Nucleus accumbens (tissue), 56 donors: Measurements from ENCODE around the gene SPTBN2.

Experiments
- DNase-seq, 56 donors: peaks; one replicate each; lab custom pipeline; 2025; lab: John Stamatoyannopoulos, UW

The SPTBN2 gene

GRCh38 chr11:66728693-66729385 is at the start of gene SPTBN2:
Gene SPTBN2, minus strand, starts transcription at chr11:66729216. Its CDS starts 7,976 bp downstream, at chr11:66721240.
- DNase-seq, result peak in 34 of 56 donors; percentile 16 to 81 (median 50)

- DNase-seq, result no peak
These were observed 39.8 kb upstream of the SPTBN2 start for GRCh38 chr11:66768818-66769217.

GRCh38 chr11:66768088-66768521 is 39.1 kb upstream of the SPTBN2 start:
- no peak for DNase-seq

- DNase-seq, result no peak
These were observed 38.6 kb upstream of the SPTBN2 start for GRCh38 chr11:66767666-66768065.

GRCh38 chr11:66766681-66767080 is 37.7 kb upstream of the SPTBN2 start:
- no peak for DNase-seq

GRCh38 chr11:66762088-66762487 is 33.1 kb upstream of the SPTBN2 start:
- DNase-seq, result no peak

- DNase-seq, result no peak
These were observed 23.1 kb upstream of the SPTBN2 start for GRCh38 chr11:66752148-66752547.

- DNase-seq, result no peak
These were observed 20.1 kb upstream of the SPTBN2 start for GRCh38 chr11:66749091-66749490.

GRCh38 chr11:66747480-66747879 is 18.5 kb upstream of the SPTBN2 start:
- DNase-seq, result no peak

- DNase-seq, result peak in 7 of 56 donors; percentile 12 to 49 (median 20)
These were observed 16.6 kb upstream of the SPTBN2 start for GRCh38 chr11:66745356-66746235.

GRCh38 chr11:66744485-66745355 is 15.7 kb upstream of the SPTBN2 start:
- peak in 53 of 56 donors; percentile 16 to 90 (median 79) for DNase-seq

- DNase-seq, result no peak
These were observed 14.4 kb upstream of the SPTBN2 start for GRCh38 chr11:66743271-66743968.

GRCh38 chr11:66741153-66741552 is 12.1 kb upstream of the SPTBN2 start:
- no peak for DNase-seq

- no peak for DNase-seq
These were observed 11.0 kb upstream of the SPTBN2 start for GRCh38 chr11:66739983-66740382.

GRCh38 chr11:66734215-66734614 is 5.2 kb upstream of the SPTBN2 start:
- no peak for DNase-seq

GRCh38 chr11:66729447-66729846 is 431 bp upstream of the SPTBN2 start:
- no peak for DNase-seq

- DNase-seq, result peak in 1 of 56 donors; percentile 39
These were observed 851 bp downstream of the SPTBN2 start for GRCh38 chr11:66728038-66728692.

- DNase-seq, result peak in 9 of 56 donors; percentile 3 to 51 (median 24)
These were observed 1.6 kb downstream of the SPTBN2 start for GRCh38 chr11:66727282-66728037.

GRCh38 chr11:66725647-66726046 is 3.4 kb downstream of the SPTBN2 start:
- no peak for DNase-seq
